Mesothelial cell of epicardium (in vitro differentiated cells): Measurements from ENCODE around the gene FPR1. TPM values are rescaled to one million over a fixed set of nuclear protein-coding genes. Genes with fewer than 3 reads are reported as not detected.

Experiments
- DNase-seq, 2 experiments: peaks; one replicate each; pipeline ENCODE4 v3.0.0; 2021; ENCODE audit warnings: low spot score in 2 of 2; ENCODE audit not compliant: unreplicated experiment in 2 of 2
- H3K27ac Mint-ChIP-seq: 2 replicates; pipeline ENCODE4 v1.8.0; 2021; ENCODE audit warnings: mixed read lengths
- H3K27me3 Mint-ChIP-seq: 2 replicates; pipeline ENCODE4 v1.8.0; 2021; ENCODE audit warnings: low read depth, mixed read lengths
- H3K36me3 Mint-ChIP-seq: 2 replicates; pipeline ENCODE4 v1.8.0; 2021; ENCODE audit warnings: mixed read lengths
- H3K4me1 Mint-ChIP-seq: 2 replicates; pipeline ENCODE4 v1.8.0; 2021; ENCODE audit warnings: mixed read lengths
- H3K4me3 Mint-ChIP-seq: 2 replicates; pipeline ENCODE4 v1.8.0; 2021; ENCODE audit warnings: mild to moderate bottlenecking, moderate library complexity, mixed read lengths
- H3K9me3 Mint-ChIP-seq: 2 replicates; pipeline ENCODE4 v1.8.0; 2021; ENCODE audit warnings: mixed read lengths
- CTCF ChIP-seq: fragments of 200-600 bp; sonication (generic); IDR thresholded peaks from one replicate; pipeline ENCODE4 v1.5.0; 2021; ENCODE audit warnings: antibody characterized with exemption; ENCODE audit not compliant: unreplicated experiment
- total RNA-seq: library from RNA; stranded (reverse); gene quantifications from 3 replicates; pipeline ENCODE4 v1.2.1, GENCODE V29; 2021

FPR1 gene
- total RNA-seq, 1 donor from 2014 or later: not detected

- H3K9me3 Mint-ChIP-seq: no peaks in the 10 kb centered on the region
- no peak for TF ChIP-seq CTCF
- H3K4me3 Mint-ChIP-seq: no peak overlapping the region
- no peak overlapping the region for H3K27ac Mint-ChIP-seq
- peaks cover 1% of the 10 kb centered on the region for H3K36me3 Mint-ChIP-seq
- no peaks in the 10 kb centered on the region for H3K4me1 Mint-ChIP-seq
- H3K27me3 Mint-ChIP-seq: peaks cover 47% of the 10 kb centered on the region
- DNase-seq: no peak
Observed at GRCh38 chr19:51714848-51715247, 36.8 kb downstream of the FPR1 start.

GRCh38 chr19:51713319-51714285, 38.1 kb downstream of the FPR1 start:
- Mint-ChIP-seq H3K27ac (no peak overlapping the region), H3K4me1 (no peaks in the 10 kb centered on the region), H3K27me3 (peaks cover 38% of the 10 kb centered on the region), H3K4me3 (no peak overlapping the region), H3K36me3 (peaks cover 1% of the 10 kb centered on the region), H3K9me3 (no peaks in the 10 kb centered on the region)
- no peak for DNase-seq
- TF ChIP-seq CTCF: no peak

GRCh38 chr19:51712461-51713081, 39.1 kb downstream of the FPR1 start:
- no peak overlapping the region for H3K27ac Mint-ChIP-seq
- H3K27me3 Mint-ChIP-seq: peaks cover 27% of the 10 kb centered on the region
- no peaks in the 10 kb centered on the region for H3K9me3 Mint-ChIP-seq
- peaks cover 6% of the 10 kb centered on the region for H3K36me3 Mint-ChIP-seq
- H3K4me3 Mint-ChIP-seq: no peak overlapping the region
- peak; percentile 58 for TF ChIP-seq CTCF
- no peak for DNase-seq
- H3K4me1 Mint-ChIP-seq: peaks cover 3% of the 10 kb centered on the region

GRCh38 chr19:51711702-51712101, 40.0 kb downstream of the FPR1 start:
- TF ChIP-seq CTCF: no peak
- Mint-ChIP-seq H3K4me1 (peaks cover 3% of the 10 kb centered on the region), H3K27me3 (peaks cover 19% of the 10 kb centered on the region), H3K36me3 (peaks cover 12% of the 10 kb centered on the region), H3K9me3 (no peaks in the 10 kb centered on the region), H3K27ac (no peak overlapping the region), H3K4me3 (no peak overlapping the region)
- DNase-seq: no peak

- H3K4me3 Mint-ChIP-seq: no peak overlapping the region
- no peak for DNase-seq
- peaks cover 10% of the 10 kb centered on the region for H3K4me1 Mint-ChIP-seq
- peaks cover 23% of the 10 kb centered on the region for H3K36me3 Mint-ChIP-seq
- no peak for TF ChIP-seq CTCF
- H3K27ac Mint-ChIP-seq: no peak overlapping the region
- H3K9me3 Mint-ChIP-seq: no peaks in the 10 kb centered on the region
- H3K27me3 Mint-ChIP-seq: peaks cover 3% of the 10 kb centered on the region
Observed at GRCh38 chr19:51710163-51710562, 41.5 kb downstream of the FPR1 start.
